ENCODE measurements around the gene C3orf20.

Gene C3orf20

GRCh38 chr3:14780927-14781507, 106.1 kb downstream of the C3orf20 start:
- DNase-seq, result peak; percentile 73

- no peak for DNase-seq
Measured at GRCh38 chr3:14783480-14784086, 108.6 kb downstream of the C3orf20 start.

GRCh38 chr3:14784087-14784681, 109.2 kb downstream of the C3orf20 start:
- peak; percentile 46 for DNase-seq

GRCh38 chr3:14785207-14786155, 110.5 kb downstream of the C3orf20 start:
- no peak for DNase-seq

- DNase-seq, result no peak
Measured at GRCh38 chr3:14786369-14786768, 111.4 kb downstream of the C3orf20 start.

GRCh38 chr3:14787630-14788029, 112.7 kb downstream of the C3orf20 start:
- peak; percentile 53 for DNase-seq

GRCh38 chr3:14788644-14789043, 113.7 kb downstream of the C3orf20 start:
- no peak for DNase-seq

- DNase-seq, result no peak
Measured at GRCh38 chr3:14789221-14789620, 114.3 kb downstream of the C3orf20 start.

GRCh38 chr3:14789640-14790285, 114.8 kb downstream of the C3orf20 start:
- DNase-seq, result no peak

GRCh38 chr3:14791343-14791945, 116.5 kb downstream of the C3orf20 start:
- DNase-seq, result peak; percentile 58

- DNase-seq, result no peak
Measured at GRCh38 chr3:14792691-14793121, 117.8 kb downstream of the C3orf20 start.

- no peak for DNase-seq
Measured at GRCh38 chr3:14793126-14793857, 118.4 kb downstream of the C3orf20 start.

GRCh38 chr3:14793858-14794234, 118.9 kb downstream of the C3orf20 start:
- no peak for DNase-seq

GRCh38 chr3:14794435-14794834, 119.5 kb downstream of the C3orf20 start:
- DNase-seq, result no peak

- DNase-seq, result no peak
Measured at GRCh38 chr3:14795996-14796395, 121.1 kb downstream of the C3orf20 start.

- no peak for DNase-seq
Measured at GRCh38 chr3:14796403-14797077, 121.6 kb downstream of the C3orf20 start.

GRCh38 chr3:14797731-14798130, 122.8 kb downstream of the C3orf20 start:
- DNase-seq, result no peak

GRCh38 chr3:14798231-14798630, 123.3 kb downstream of the C3orf20 start:
- no peak for DNase-seq

- no peak for DNase-seq
Measured at GRCh38 chr3:14799146-14799545, 124.2 kb downstream of the C3orf20 start.

- DNase-seq, result no peak
Measured at GRCh38 chr3:14801031-14801430, 126.1 kb downstream of the C3orf20 start.
